Brain microvascular endothelial cell (primary cell): ENCODE results near the gene DIAPH1.

Source experiments
- DNase-seq: peaks from one replicate; pipeline ENCODE4 v3.0.0-alpha.2; 2020
- H3K27ac ChIP-seq: fragments of 250-450 bp; sonication (Bioruptor Pico); 2 replicates; pipeline ENCODE4 v1.5.1; 2020; ENCODE audit warnings: mild to moderate bottlenecking, moderate library complexity
- H3K27me3 ChIP-seq: fragments of 250-450 bp; sonication (Bioruptor Pico); replicated peaks from 2 replicates; pipeline ENCODE4 v1.5.1; 2020; ENCODE audit warnings: mild to moderate bottlenecking
- H3K36me3 ChIP-seq: fragments of 250-450 bp; sonication (Bioruptor Pico); replicated peaks from 2 replicates; pipeline ENCODE4 v1.5.1; 2020; ENCODE audit warnings: mild to moderate bottlenecking
- H3K4me3 ChIP-seq: 2 replicates; pipeline ENCODE4 v1.5.1; 2011; ENCODE audit warnings: low read depth, mild to moderate bottlenecking, control low read depth, low read length, moderate library complexity
- CTCF ChIP-seq: IDR thresholded peaks from 2 replicates; pipeline ENCODE4 v1.5.1; 2011; ENCODE audit warnings: low read depth, mild to moderate bottlenecking, moderate library complexity, low read length, control low read depth, inconsistent platforms; ENCODE audit errors: missing control alignments
- in situ Hi-C: cut with HindIII; loops from 2 replicates; pipeline ENCODE4 v1.10.0; 2017; ENCODE audit warnings: low sequenced_read_pairs, low pct_ligation_motif_present

The DIAPH1 gene

DNA sequence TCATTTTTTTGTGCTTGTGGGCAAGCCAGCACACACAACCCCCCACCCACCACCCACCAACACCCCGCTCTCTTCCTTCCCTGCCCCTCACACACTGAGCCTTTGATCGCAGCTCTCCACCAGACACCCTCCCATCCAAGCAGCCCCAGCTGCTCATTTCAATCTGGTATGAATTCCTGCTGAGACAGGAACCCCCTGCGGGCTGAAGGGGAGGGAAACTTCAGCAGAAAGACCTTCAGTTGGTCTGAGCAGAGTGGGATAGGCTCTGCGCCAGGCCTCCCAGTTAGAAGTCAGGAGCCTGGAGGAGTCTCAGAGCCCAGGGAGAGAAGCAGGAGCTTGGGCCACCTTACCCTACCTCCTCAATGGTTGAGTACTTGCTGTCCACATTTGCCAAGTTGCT lies 122.8 kb downstream of the DIAPH1 start:
- H3K27ac ChIP-seq = peak overlapping the region; percentile 18
- peak; percentile 72 for DNase-seq
- no peaks in the 10 kb centered on the region for H3K27me3 ChIP-seq
- peaks cover 6% of the 10 kb centered on the region for H3K36me3 ChIP-seq
- no peak overlapping the region for H3K4me3 ChIP-seq
- in situ Hi-C loops = no loop called here
- no peak for TF ChIP-seq CTCF

- DNase-seq = no peak
- Histone ChIP-seq H3K27ac (no peak overlapping the region), H3K4me3 (no peak overlapping the region), H3K36me3 (peaks cover 6% of the 10 kb centered on the region), H3K27me3 (no peaks in the 10 kb centered on the region)
- in situ Hi-C loops = no loop called here
- TF ChIP-seq CTCF = no peak
Observed at GRCh38 chr5:141495453-141495811, 123.4 kb downstream of the DIAPH1 start.

GRCh38 chr5:141494761-141495452 lies 123.9 kb downstream of the DIAPH1 start:
- peak overlapping the region; percentile 25 for H3K27ac ChIP-seq
- peak overlapping the region; percentile 32 for H3K4me3 ChIP-seq
- peaks cover 6% of the 10 kb centered on the region for H3K36me3 ChIP-seq
- no peak for DNase-seq
- in situ Hi-C loops = no loop called here
- H3K27me3 ChIP-seq = no peaks in the 10 kb centered on the region
- TF ChIP-seq CTCF = no peak

GRCh38 chr5:141493500-141494422 lies 125.0 kb downstream of the DIAPH1 start:
- TF ChIP-seq CTCF = no peak
- H3K4me3 ChIP-seq = no peak overlapping the region
- H3K27me3 ChIP-seq = no peaks in the 10 kb centered on the region
- in situ Hi-C loops = no loop called here
- DNase-seq = peak; percentile 53
- H3K27ac ChIP-seq = peak overlapping the region; percentile 36
- H3K36me3 ChIP-seq = peaks cover 6% of the 10 kb centered on the region

- no peak overlapping the region for H3K27ac ChIP-seq
- no peak overlapping the region for H3K4me3 ChIP-seq
- no peak for DNase-seq
- no peaks in the 10 kb centered on the region for H3K36me3 ChIP-seq
- no peak for TF ChIP-seq CTCF
- no peaks in the 10 kb centered on the region for H3K27me3 ChIP-seq
- in situ Hi-C loops = no loop called here
Observed at GRCh38 chr5:141492168-141492885, 126.5 kb downstream of the DIAPH1 start.
